ENCODE data around the gene CABP5. TPM values are rescaled to one million over a fixed set of nuclear protein-coding genes. Genes with fewer than 3 reads are reported as not detected.

Gene CABP5
- total RNA-seq, 3 donors from 2014 or later: not detected

DNA sequence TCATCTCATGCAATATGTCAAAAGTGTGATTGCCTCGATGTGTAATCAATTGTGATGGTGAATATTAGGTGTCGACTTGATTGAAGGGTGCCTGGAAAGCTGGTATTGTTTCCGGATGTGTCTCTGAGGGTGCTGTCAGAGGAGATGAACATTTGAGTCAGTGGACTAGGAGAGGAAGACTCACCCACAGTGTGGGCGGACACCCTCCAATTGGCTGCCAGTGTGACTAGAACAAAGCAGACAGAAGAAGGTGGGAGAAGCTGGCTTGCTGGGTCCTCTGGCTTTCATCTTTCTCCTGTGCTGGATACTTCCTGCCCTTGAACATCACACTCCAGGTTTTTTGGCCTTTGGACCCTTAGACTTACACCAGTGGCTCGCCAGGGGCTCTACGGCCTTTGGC lies 15.5 kb upstream of the CABP5 start:
- no peaks in the 10 kb centered on the region for H3K9me3 ChIP-seq
- no peak for TF ChIP-seq CTCF (IDR thresholded peaks at IDR 0.05)
- intact Hi-C loops (cut with DNase I, micrococcal nuclease): no loop called here
- H3K36me3 ChIP-seq (ENCODE audit: low read depth): no peaks in the 10 kb centered on the region
- DNase-seq: no peak
- no peaks in the 10 kb centered on the region for H3K4me1 ChIP-seq (ENCODE audit: low read depth)
- no peak for ATAC-seq
- H3K4me3 ChIP-seq: no peak overlapping the region

DNA sequence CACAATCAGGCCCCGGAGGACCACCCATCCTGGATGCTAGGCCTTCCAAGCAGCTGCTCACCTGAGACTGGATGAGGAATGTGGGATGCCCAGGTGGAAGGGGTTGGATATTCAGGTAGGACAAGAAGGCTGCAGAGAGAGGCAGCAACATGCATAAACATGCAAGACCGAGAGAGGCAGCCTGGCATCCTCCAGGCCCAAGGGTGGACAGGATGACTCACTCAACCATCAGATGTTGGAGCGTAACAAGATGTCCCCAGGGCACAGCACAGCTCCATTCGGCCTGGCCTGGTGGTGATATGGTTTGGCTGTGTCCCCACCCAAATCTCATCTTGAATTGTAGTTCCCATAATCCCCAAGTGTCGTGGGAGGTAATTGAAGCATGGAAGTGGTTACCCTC lies 10.0 kb upstream of the CABP5 start:
- TF ChIP-seq CTCF (IDR thresholded peaks at IDR 0.05): no peak
- DNase-seq (no peak), ATAC-seq (no peak)
- Histone ChIP-seq H3K4me1 (ENCODE audit: low read depth) (no peaks in the 10 kb centered on the region), H3K36me3 (ENCODE audit: low read depth) (no peaks in the 10 kb centered on the region), H3K4me3 (no peak overlapping the region), H3K9me3 (no peaks in the 10 kb centered on the region)
- intact Hi-C loops (cut with DNase I, micrococcal nuclease): no loop called here

DNA sequence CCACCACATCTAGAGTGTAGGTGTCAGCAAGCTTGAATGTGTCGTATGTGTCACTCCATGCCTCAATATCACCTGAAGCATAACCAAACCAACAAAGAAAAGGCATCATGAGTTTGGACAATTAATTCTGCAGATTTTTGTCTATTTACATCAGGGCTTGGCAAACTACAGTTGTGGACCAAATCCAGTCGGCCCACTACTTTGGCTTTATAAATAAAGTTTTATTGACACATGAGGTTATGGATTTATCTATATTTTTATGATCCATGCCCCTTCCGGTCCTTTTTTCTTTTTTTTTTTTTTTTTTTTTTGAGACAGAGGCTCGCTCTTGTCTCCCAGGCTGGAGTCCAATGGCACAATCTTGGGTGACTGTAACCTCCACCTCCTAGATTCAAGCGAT lies 9.2 kb upstream of the CABP5 start:
- TF ChIP-seq CTCF (IDR thresholded peaks at IDR 0.05): no peak
- Histone ChIP-seq H3K4me3 (no peak overlapping the region), H3K9me3 (no peaks in the 10 kb centered on the region), H3K36me3 (ENCODE audit: low read depth) (no peaks in the 10 kb centered on the region), H3K4me1 (ENCODE audit: low read depth) (no peaks in the 10 kb centered on the region)
- intact Hi-C loops (cut with DNase I, micrococcal nuclease): no loop called here
- no peak for ATAC-seq
- no peak for DNase-seq

DNA sequence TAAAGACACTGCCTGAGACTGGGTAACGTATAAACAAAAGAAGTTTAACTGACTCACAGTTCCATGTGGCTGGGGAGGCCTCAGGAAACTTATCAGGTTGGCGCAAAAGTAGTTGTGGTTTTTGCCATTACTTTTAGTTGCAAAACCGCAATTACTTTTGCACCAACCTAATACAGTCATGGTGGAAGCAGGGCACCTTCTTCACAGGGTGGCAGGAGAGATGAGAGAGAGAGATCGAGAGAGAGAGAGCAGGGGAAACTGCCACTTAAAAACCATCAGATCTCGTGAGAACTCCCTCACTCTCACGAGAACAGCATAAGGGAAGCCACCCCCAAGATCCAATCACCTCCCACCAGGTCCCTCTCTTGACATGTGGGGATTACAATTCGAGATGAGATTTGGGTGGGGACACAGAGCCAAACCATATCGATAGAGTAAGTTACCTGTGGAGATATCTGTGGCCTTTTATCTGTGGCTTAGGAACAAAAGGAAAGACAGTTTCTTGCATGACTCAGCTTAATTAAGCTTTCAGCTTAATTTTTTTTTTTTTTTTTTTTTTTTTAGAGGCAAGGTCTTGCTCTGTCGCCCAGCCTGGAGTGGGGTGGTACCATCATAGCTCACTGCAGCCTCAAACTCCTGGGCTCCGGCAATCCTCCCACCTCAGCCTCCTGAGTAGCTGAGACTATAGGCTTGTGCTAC lies 7.6 kb upstream of the CABP5 start:
- DNase-seq (no peak), ATAC-seq (no peak)
- no peaks in the 10 kb centered on the region for H3K36me3 ChIP-seq (ENCODE audit: low read depth)
- no peaks in the 10 kb centered on the region for H3K4me1 ChIP-seq (ENCODE audit: low read depth)
- H3K9me3 ChIP-seq: no peaks in the 10 kb centered on the region
- H3K4me3 ChIP-seq: no peak overlapping the region
- intact Hi-C loops (cut with DNase I, micrococcal nuclease): no loop called here
- no peak for TF ChIP-seq CTCF (IDR thresholded peaks at IDR 0.05)

DNA sequence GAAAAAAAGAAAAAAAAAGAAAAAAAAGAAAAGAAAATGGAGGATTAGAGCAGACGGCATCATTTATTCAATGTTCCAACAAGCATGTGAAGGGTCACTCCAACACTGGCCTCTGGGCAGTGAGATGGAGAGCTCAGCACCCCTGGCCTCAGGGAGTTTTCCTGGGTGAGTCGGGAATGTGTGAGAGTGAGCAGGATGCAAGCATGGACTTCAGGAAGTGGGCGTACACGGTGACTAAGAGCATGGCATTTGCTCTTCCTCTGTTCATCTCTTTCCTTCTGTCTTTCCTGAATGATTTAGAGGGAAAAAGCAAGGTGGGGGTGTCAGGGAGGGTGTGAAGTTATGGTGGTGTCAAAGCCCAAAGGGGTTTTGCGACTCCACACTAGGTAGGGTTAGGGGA lies 682 bp upstream of the CABP5 start:
- Histone ChIP-seq H3K9me3 (no peaks in the 10 kb centered on the region), H3K36me3 (ENCODE audit: low read depth) (no peaks in the 10 kb centered on the region), H3K4me1 (ENCODE audit: low read depth) (no peaks in the 10 kb centered on the region), H3K4me3 (no peak overlapping the region)
- intact Hi-C loops (cut with DNase I, micrococcal nuclease): no loop called here
- no peak for ATAC-seq
- no peak for DNase-seq
- no peak for TF ChIP-seq CTCF (IDR thresholded peaks at IDR 0.05)

Data from mucosa of descending colon (tissue), 3 donors.